Midbrain (tissue), 1 donor: Measurements from ENCODE around the gene XRN1.

Experiments used
- DNase-seq: peaks from one replicate; lab custom pipeline; 2025; lab: John Stamatoyannopoulos, UW

XRN1 gene

GRCh38 chr3:142268426-142268825 is 179.4 kb downstream of the XRN1 start:
- no peak for DNase-seq

- no peak for DNase-seq
Observed at GRCh38 chr3:142267269-142267668, 180.6 kb downstream of the XRN1 start.

GRCh38 chr3:142263112-142263511 is 184.7 kb downstream of the XRN1 start:
- DNase-seq, result no peak

GRCh38 chr3:142259359-142259758 is 188.5 kb downstream of the XRN1 start:
- no peak for DNase-seq

- DNase-seq, result no peak
Observed at GRCh38 chr3:142256712-142257333, 191.0 kb downstream of the XRN1 start.
